22Rv1 (cell line): ENCODE measurements around the gene PTCH1.

Source experiments
- CTCF ChIP-seq: fragments of 450-650 bp; IDR thresholded peaks from 2 replicates; pipeline ENCODE4 v1.5.1; 2017; ENCODE audit warnings: mild to moderate bottlenecking
- ZFX ChIP-seq: fragments of 450-650 bp; IDR thresholded peaks from 2 replicates; pipeline ENCODE4 v1.6.1; 2017; ENCODE audit warnings: antibody characterized with exemption, borderline replicate concordance

GRCh38 chr9:95481000-95481399 lies 35.8 kb downstream of the PTCH1 start:
- TF ChIP-seq CTCF = no peak
- TF ChIP-seq ZFX = no peak
